GM18870 (cell line): Measurements from ENCODE around the gene SSTR1.

Experiments used
- ATAC-seq: cut with Tn5 transposase; IDR thresholded peaks from one replicate; pipeline ENCODE4 v1.9.1; 2021; ENCODE audit warnings: moderate library complexity; ENCODE audit not compliant: unreplicated experiment

SSTR1 gene

GRCh38 chr14:38202444-38203191 lies 5.1 kb upstream of the SSTR1 start:
- ATAC-seq, result no peak

GRCh38 chr14:38203929-38204718 lies 3.6 kb upstream of the SSTR1 start:
- no peak for ATAC-seq

DNA sequence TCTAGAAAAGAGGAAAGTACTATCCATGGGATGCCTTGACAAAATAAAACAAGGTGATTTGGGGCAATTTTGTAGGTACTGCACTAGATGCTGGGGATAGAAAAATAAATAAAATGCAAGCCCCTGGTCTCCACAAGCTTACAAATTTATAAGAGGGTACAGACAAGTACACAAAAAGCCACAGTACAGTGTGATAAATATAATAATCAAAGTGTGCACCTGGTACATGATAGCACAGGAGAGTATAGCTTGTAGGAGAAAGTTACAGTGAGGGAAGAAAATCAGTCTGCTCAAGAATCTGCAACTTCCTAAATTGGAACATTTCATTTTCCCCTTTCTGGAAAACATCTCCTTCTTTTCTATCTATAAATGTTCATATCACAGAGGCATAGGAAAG lies 3.0 kb upstream of the SSTR1 start:
- ATAC-seq, result no peak

DNA sequence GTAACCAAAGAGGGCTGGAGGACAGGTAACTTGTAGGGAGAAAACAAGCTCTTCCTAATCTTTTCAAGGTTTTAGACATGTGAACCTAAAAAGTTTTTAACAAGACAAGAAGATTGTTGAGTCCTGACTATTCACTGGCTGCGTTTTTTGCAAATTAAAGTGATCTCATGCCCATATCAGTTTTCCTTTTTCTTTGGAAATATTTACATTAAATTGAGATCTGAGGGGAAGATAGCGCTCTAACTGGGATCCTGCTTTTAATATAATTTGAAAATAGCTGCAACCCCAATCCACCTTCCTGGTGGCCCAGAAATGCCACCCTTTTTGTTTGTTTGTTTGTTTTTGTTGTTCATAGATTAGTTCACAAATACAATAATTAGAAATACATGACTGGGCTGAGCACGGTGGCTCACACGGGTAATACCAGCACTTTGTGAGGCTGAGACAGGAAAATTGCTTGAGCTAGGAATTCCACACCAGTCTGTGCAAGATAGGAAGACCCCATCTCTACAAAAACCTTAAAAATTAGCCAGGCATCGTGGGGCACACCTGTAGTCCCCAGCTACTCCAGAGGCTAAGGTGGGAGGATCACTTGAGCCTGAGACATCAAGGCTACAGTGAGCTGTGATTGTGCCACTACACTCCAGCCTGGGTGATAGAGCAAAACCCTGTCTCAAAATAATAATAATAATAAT lies 2.4 kb upstream of the SSTR1 start:
- no peak for ATAC-seq

DNA sequence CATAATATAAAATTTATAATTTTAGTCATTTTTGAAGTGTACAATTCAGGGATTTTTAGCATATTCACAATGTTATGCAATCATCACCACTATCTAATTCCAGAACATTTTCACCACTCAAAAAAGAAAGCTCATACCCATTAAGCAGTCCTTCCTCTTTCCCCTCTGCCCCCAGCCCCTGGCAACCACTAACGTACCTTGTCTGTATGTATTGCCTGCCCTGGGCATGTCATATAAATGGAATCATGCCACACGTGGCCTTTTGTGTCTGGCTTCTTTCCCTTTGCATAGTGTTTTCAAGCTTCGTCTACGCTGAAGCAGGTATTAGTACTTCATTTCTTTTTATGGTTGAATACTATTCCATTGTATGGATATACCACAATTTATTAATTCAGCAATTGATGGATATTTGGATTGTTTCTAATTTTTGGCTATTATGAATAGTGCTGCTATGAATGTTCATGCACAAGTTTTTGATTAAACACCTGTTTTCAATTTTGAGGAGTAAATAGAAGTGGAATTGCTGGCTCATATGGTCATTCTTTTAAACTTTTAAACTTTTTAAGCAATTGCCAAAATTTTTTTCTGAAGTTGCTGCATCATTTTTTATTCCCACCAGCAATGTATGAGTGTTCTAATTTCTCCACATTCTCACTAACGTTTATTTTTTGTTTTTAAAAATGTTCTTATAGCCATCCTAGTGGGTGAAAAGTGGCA lies 1.6 kb upstream of the SSTR1 start:
- no peak for ATAC-seq

GRCh38 chr14:38206689-38207376 lies 871 bp upstream of the SSTR1 start:
- ATAC-seq, result no peak

DNA sequence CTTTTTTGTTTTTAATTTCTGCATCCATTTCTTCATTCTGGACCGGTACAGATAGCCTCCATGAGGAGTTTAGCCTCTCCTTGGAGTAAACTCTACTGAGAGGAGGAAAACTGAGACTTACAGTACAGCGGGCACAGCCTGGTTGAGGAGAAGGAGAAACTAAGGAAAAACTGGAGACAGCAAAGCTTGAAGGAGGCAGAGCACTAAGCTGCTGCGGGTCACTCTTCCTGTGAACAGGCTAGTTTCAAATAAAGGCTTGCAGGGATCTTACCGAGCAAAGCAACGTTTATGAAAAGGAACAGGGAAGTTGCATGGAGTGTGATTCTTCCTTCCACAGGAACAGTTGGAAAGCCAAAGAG lies 348 bp upstream of the SSTR1 start:
- no peak for ATAC-seq

- no peak for ATAC-seq
These were observed 1.2 kb downstream of the SSTR1 start for GRCh38 chr14:38208618-38209562.

GRCh38 chr14:38209572-38210557 lies 2.2 kb downstream of the SSTR1 start:
- ATAC-seq, result no peak

- no peak for ATAC-seq
These were observed 3.0 kb downstream of the SSTR1 start for GRCh38 chr14:38210587-38211216.

- no peak for ATAC-seq
These were observed 3.6 kb downstream of the SSTR1 start for GRCh38 chr14:38211255-38211735.

DNA sequence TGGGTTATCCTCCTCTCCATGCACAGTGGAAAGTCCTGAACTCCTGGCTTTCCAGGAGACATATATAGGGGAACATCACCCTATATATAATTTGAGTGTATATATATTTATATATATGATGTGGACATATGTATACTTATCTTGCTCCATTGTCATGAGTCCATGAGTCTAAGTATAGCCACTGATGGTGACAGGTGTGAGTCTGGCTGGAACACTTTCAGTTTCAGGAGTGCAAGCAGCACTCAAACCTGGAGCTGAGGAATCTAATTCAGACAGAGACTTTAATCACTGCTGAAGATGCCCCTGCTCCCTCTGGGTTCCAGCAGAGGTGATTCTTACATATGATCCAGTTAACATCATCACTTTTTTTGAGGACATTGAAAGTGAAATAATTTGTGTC lies 4.4 kb downstream of the SSTR1 start:
- no peak for ATAC-seq

- no peak for ATAC-seq
These were observed 5.3 kb downstream of the SSTR1 start for GRCh38 chr14:38213001-38213400.

GRCh38 chr14:38217553-38217952 lies 9.8 kb downstream of the SSTR1 start:
- no peak for ATAC-seq

DNA sequence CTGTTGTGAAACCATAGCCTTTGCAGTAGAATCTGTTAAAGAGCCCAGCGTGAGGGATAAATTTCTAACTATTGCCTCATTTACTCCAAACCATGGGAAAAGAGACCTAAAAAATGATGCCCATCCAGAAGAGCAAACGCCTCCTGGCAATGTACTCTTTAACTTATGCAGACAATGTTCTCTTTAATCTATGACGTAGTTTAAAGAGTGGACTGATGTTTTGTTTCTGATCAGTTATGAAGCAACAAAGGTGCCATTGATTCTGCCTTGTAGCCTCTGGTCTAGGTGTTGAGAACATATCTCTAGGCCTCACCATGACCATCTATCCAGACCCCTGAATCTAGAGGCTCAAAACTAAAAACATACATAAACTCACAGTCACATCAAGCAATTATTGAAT lies 13.4 kb downstream of the SSTR1 start:
- ATAC-seq, result no peak

DNA sequence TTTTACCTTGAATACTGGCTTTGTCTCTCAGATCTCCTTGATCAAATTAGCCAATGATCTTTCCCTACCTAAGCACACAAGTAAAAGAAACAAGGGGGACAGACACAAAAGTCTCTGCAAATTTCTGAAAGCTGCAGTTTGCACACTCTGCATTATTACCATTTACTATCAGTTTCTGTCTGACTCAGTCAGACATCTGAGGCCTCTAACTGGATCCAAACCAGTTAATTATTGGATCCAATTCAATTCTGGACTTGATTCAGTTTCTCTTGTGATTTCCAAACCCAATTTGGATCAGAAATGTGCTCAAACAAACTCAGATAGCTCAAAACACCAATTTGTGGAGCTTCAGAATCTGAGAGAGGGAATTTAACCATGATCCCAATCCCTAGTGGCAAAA lies 16.6 kb downstream of the SSTR1 start:
- ATAC-seq, result no peak

DNA sequence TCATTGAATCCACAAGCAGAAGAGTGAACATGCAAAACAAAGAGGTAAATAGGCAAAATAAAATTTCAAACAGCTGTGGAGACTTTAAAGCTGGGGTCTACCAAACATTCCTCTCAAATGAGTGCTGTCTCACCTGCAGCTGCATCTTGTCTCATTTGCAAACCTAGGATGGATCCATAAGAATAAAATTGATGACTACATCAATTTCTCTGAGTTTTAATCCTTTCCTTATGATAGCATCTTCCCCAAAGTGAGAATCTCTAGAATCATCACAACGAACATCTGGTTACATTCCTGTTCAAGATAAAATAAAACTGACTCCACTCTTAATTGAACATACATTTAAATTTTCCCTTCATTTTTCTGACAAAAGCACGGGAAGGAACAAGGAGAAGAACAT lies 18.2 kb downstream of the SSTR1 start:
- ATAC-seq, result no peak

GRCh38 chr14:38226366-38226765 lies 18.7 kb downstream of the SSTR1 start:
- no peak for ATAC-seq
